PC-9 (cell line): Measurements from ENCODE around the gene SIPA1L3. TPM values are rescaled to one million over a fixed set of nuclear protein-coding genes. Genes with fewer than 3 reads are reported as not detected.

Experiments
- BruUV-seq: library from RNA; stranded (reverse); fragments of 400-500 nt; replicated peaks from 2 replicates; lab custom pipeline; 2021; lab: Mats Ljungman, UMichigan
- CTCF ChIA-PET: fragments of 300-600 bp; sonication (Branson Sonifier 250); formaldehyde crosslinking; loops from one replicate; lab custom pipeline; 2022; ENCODE audit warnings: antibody characterized with exemption; lab: Charles Lee
- POLR2A ChIA-PET: fragments of 300-600 bp; sonication (Branson Sonifier 250); formaldehyde crosslinking; loops from one replicate; lab custom pipeline; 2022; ENCODE audit warnings: antibody characterized with exemption; ENCODE audit not compliant: unreplicated experiment; lab: Charles Lee
- DNase-seq, 2 experiments: peaks; one replicate each; pipeline versions ENCODE4 v3.0.0 to v3.0.0-alpha.2; 2015 to 2022; ENCODE audit warnings: mixed read lengths in 1 of 2
- H2AFZ ChIP-seq: fragments of 200-600 bp; sonication (generic); 2 replicates; pipeline ENCODE4 v1.8.1; 2017; ENCODE audit warnings: antibody characterized with exemption
- H3F3A ChIP-seq: fragments of 200-600 bp; sonication (generic); 2 replicates; pipeline ENCODE4 v1.8.1; 2017; ENCODE audit warnings: antibody characterized with exemption, mild to moderate bottlenecking, low read depth; ENCODE audit not compliant: insufficient read depth
- H3K27ac ChIP-seq: fragments of 200-600 bp; sonication (generic); 2 replicates; pipeline ENCODE4 v1.6.1; 2016; ENCODE audit warnings: mixed run types
- H3K27me3 ChIP-seq: fragments of 200-600 bp; sonication (generic); 2 replicates; pipeline ENCODE4 v1.6.1; 2016; ENCODE audit warnings: low read depth, mixed run types; ENCODE audit not compliant: insufficient read depth
- H3K36me3 ChIP-seq: fragments of 200-600 bp; sonication (generic); 2 replicates; pipeline ENCODE4 v1.6.1; 2016; ENCODE audit warnings: low read depth, mixed run types
- H3K4me1 ChIP-seq: fragments of 200-600 bp; sonication (generic); replicated peaks from 2 replicates; pipeline ENCODE4 v1.6.1; 2016; ENCODE audit warnings: mixed run types; ENCODE audit not compliant: insufficient read depth
- H3K4me2 ChIP-seq: fragments of 200-600 bp; sonication (generic); 2 replicates; pipeline ENCODE4 v1.6.1; 2017; ENCODE audit warnings: mixed run types
- H3K4me3 ChIP-seq: fragments of 200-600 bp; sonication (generic); 2 replicates; pipeline ENCODE4 v1.6.1; 2016; ENCODE audit warnings: mixed run types
- H3K79me2 ChIP-seq: fragments of 200-600 bp; sonication (generic); 2 replicates; pipeline ENCODE4 v1.6.1; 2017; ENCODE audit warnings: low read depth, mixed run types
- H3K9me2 ChIP-seq: fragments of 200-600 bp; sonication (generic); 2 replicates; pipeline ENCODE4 v1.8.1; 2017; ENCODE audit warnings: mild to moderate bottlenecking; ENCODE audit not compliant: insufficient read depth
- H3K9me3 ChIP-seq: fragments of 200-600 bp; sonication (generic); 2 replicates; pipeline ENCODE4 v1.8.1; 2016; ENCODE audit warnings: low read depth; ENCODE audit not compliant: insufficient read depth
- H4K20me1 ChIP-seq: fragments of 200-600 bp; sonication (generic); 2 replicates; pipeline ENCODE4 v1.8.1; 2017; ENCODE audit not compliant: insufficient read depth
- CTCF ChIP-seq: fragments of 200-600 bp; sonication (generic); conservative IDR thresholded peaks from 2 replicates; pipeline ENCODE4 v1.6.1; 2017; ENCODE audit warnings: mixed run types, antibody characterized with exemption, mild to moderate bottlenecking, moderate library complexity
- EZH2 ChIP-seq: fragments of 200-600 bp; sonication (generic); IDR thresholded peaks from 2 replicates; pipeline ENCODE4 v1.8.0; 2017; ENCODE audit warnings: antibody characterized with exemption, low read depth
- intact Hi-C: fragments of 100-400 bp; cut with micrococcal nuclease; formaldehyde crosslinking; loops from one replicate; pipeline ENCODE4 v1.10.0; 2022; ENCODE audit not compliant: unreplicated experiment
- total RNA-seq: library from RNA; stranded (reverse); gene quantifications from 2 replicates; pipeline ENCODE4 v1.2.3, GENCODE V29; 2021

Gene SIPA1L3
- total RNA-seq, 1 experiment from 2014 or later, result 55.2 TPM

- no peaks in the 10 kb centered on the region for H3K36me3 ChIP-seq
- H3K4me2 ChIP-seq, result 0 out of 2 replicates have a peak overlapping the region, but pooled peaks have one; percentile 4
- H3K9me3 ChIP-seq, result no peaks in the 10 kb centered on the region
- CTCF ChIA-PET, result interaction anchor here (0.7 to 2.5 kb wide), 5 partner anchors 37 to 101 kb away, joined by 3 to 18 read pairs (median 8); partner anchors contain the start of genes SIPA1L3 and WDR87
- no peaks in the 10 kb centered on the region for H3K9me2 ChIP-seq
- H3K4me3 ChIP-seq, result no peak overlapping the region
- peaks cover 41% of the 10 kb centered on the region for H3K4me1 ChIP-seq
- no peak overlapping the region for H3K27ac ChIP-seq
- H3K27me3 ChIP-seq, result no peaks in the 10 kb centered on the region
- TF ChIP-seq EZH2 (no peak), CTCF (no peak)
- DNase-seq, result no peak
- intact Hi-C loops, result no loop called here
- peaks cover 30% of the 10 kb centered on the region; the same call in 1 of the 2 replicates for H3F3A ChIP-seq
- H2AFZ ChIP-seq, result no peak overlapping the region
- H3K79me2 ChIP-seq, result peaks cover 15% of the 10 kb centered on the region
- peaks cover 4% of the 10 kb centered on the region for H4K20me1 ChIP-seq
- POLR2A ChIA-PET, result interaction anchor here (0.6 kb wide), 2 partner anchors 81 to 82 kb away, joined by 4 to 7 read pairs; partner anchors contain the start of gene SIPA1L3
- BruUV-seq, result no TSS peak
These were observed 82.0 kb downstream of the SIPA1L3 start for GRCh38 chr19:37988758-37989635.

GRCh38 chr19:37989855-37990254 is 82.8 kb downstream of the SIPA1L3 start:
- Histone ChIP-seq H3F3A (peaks cover 30% of the 10 kb centered on the region; the same call in 1 of the 2 replicates), H3K9me2 (no peaks in the 10 kb centered on the region), H3K36me3 (no peaks in the 10 kb centered on the region), H3K27ac (no peak overlapping the region), H3K27me3 (no peaks in the 10 kb centered on the region), H3K79me2 (peaks cover 17% of the 10 kb centered on the region), H3K9me3 (no peaks in the 10 kb centered on the region), H3K4me3 (no peak overlapping the region), H3K4me2 (0 out of 2 replicates have a peak overlapping the region, but pooled peaks have one; percentile 4), H4K20me1 (peaks cover under 1% of the 10 kb centered on the region), H3K4me1 (peaks cover 41% of the 10 kb centered on the region), H2AFZ (no peak overlapping the region)
- no peak for TF ChIP-seq EZH2
- no peak for TF ChIP-seq CTCF
- DNase-seq, result peak; percentile 23 to 50
- no TSS peak for BruUV-seq
- intact Hi-C loops, result loop anchor here (1.0 to 5.0 kb wide), 4 partner anchors 57 to 107 kb away; partner anchors contain the start of gene SIPA1L3
- ChIA-PET POLR2A (interaction anchor here (0.6 to 1.2 kb wide), 5 partner anchors 13 to 89 kb away, joined by 3 to 10 read pairs (median 4); partner anchors contain the start of gene SIPA1L3), CTCF (interaction anchor here (0.7 to 2.5 kb wide), 3 partner anchors 38 to 83 kb away, joined by 4 to 18 read pairs (median 8); partner anchors contain the start of genes SIPA1L3 and WDR87)

- POLR2A ChIA-PET, result interaction anchor here (0.6 to 1.2 kb wide), 4 partner anchors 13 to 90 kb away, joined by 3 to 10 read pairs (median 4); no protein-coding TSS in a partner anchor
These were observed 83.4 kb downstream of the SIPA1L3 start for GRCh38 chr19:37990362-37990761.

More at GRCh38 chr19:37990362-37990761, 83.4 kb downstream of the SIPA1L3 start:
- no peak overlapping the region for H2AFZ ChIP-seq
- H3K9me3 ChIP-seq, result no peaks in the 10 kb centered on the region
- no peaks in the 10 kb centered on the region for H3K27me3 ChIP-seq
- H3K27ac ChIP-seq, result peak overlapping the region; percentile 41
- peaks cover 41% of the 10 kb centered on the region for H3K4me1 ChIP-seq
- CTCF ChIA-PET, result interaction anchor here (1.6 to 2.5 kb wide), 2 partner anchors 58 to 84 kb away, joined by 8 to 18 read pairs; partner anchors contain the start of genes SIPA1L3 and WDR87
- 0 out of 2 replicates have a peak overlapping the region, but pooled peaks have one; percentile 4 for H3K4me2 ChIP-seq
- H3F3A ChIP-seq, result peaks cover 30% of the 10 kb centered on the region; the same call in 1 of the 2 replicates
- TF ChIP-seq CTCF (no peak), EZH2 (no peak)
- no peaks in the 10 kb centered on the region for H3K36me3 ChIP-seq
- H3K79me2 ChIP-seq, result peaks cover 17% of the 10 kb centered on the region
- no TSS peak for BruUV-seq
- no peak overlapping the region for H3K4me3 ChIP-seq
- peak; percentile 61 to 70 for DNase-seq
- H4K20me1 ChIP-seq, result no peaks in the 10 kb centered on the region; the same call in 1 of the 2 replicates
- intact Hi-C loops, result loop anchor here (1.0 to 5.0 kb wide), 4 partner anchors 57 to 107 kb away; partner anchors contain the start of gene SIPA1L3
- H3K9me2 ChIP-seq, result no peaks in the 10 kb centered on the region
